Putamen (tissue), 1 donor: ENCODE measurements around the gene POLN.
A peak's percentile ranks its signal among the peaks of the same experiment; 100 is the strongest.
"Not testable (repeated sequence)": the region's sequence is repeated elsewhere in the genome, so short reads cannot be mapped to it uniquely, and the experiment has no call there.

Source experiments
- DNase-seq: peaks from one replicate; pipeline ENCODE4 v3.0.0-alpha.2; 2016; ENCODE audit warnings: low spot score

The POLN gene

GRCh38 chr4:2275044-2275397, 33.1 kb upstream of the POLN start:
- DNase-seq, result not testable (repeated sequence)

DNA sequence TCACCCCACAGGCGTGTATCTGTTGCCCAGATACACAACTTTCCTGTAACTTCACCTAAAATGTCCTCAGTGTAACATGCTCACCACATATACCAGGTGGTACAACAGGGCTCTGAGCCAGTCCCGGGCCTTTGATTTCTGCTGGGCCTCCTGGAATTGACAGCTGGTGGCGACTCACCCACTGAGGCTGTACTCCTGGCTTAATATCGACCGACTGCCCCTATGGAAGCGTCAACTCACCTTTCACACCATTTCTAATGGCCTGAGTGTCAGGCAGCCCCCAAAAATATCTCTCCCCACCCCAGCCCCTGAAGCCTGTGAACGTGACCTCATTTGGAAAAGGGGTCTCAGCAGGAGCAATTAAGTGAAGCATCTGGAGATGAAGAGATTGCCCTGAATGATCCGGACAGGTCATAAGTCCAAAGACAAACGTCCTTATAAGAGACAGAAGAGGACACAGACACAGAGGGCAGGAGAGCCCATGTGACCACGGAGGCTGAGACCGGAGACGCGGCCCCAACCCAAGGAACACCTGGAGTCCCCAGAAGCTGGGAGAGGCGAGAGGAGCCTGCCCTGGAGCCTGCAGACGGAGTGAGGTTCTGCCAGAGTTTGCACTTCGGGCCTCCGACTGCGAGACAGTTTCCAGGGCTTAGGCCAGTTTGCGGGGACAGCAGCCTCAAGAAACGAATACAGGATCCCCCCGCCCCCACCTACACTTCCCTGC, 32.6 kb upstream of the POLN start:
- no peak for DNase-seq

- DNase-seq, result no peak
Observed at GRCh38 chr4:2273657-2274319, 31.9 kb upstream of the POLN start.

GRCh38 chr4:2273221-2273620, 31.3 kb upstream of the POLN start:
- no peak for DNase-seq

- DNase-seq, result no peak
Observed at GRCh38 chr4:2272828-2273120, 30.9 kb upstream of the POLN start.

GRCh38 chr4:2272026-2272827, 30.3 kb upstream of the POLN start:
- DNase-seq, result no peak

GRCh38 chr4:2271279-2272025, 29.5 kb upstream of the POLN start:
- DNase-seq, result no peak

DNA sequence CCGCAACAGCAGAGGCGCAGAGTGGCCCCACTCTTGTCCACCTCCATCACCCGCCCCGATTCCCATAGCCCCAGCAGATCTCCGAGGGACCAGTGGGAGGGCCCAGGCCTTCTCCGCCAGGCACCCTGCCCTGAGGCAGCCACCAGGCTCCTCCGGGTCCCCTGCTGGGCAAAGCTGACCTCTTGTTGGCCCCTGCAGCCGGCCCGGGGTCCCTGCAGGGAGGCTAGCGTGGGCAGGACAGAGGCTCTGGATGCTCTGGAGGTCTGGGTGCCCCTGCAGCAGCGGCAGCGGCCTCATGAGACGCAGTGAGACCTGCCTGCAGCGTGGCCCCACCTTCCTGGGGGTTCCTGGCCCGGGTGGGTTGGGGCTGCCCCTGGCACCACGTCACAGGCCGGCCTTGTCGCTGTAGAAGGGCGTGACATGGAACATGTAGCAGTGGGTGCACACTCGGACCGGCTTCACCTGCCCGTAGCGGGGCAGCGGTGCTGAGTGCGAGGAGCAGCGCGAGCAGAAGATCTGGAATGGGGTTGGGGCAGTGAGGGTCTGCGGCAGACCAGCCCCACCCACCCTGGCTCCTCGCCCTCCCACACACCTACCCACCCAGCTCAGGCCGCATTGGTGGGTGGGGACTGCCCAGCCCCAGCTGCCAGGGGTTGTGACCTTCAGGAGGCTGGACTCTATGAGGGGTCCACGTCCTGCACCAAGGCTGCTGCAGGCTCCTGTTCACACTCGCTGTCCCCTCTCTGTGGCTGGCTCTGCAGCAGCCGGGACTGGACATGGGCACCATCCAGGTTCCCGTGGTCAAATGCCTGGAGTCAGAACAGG, 28.6 kb upstream of the POLN start:
- no peak for DNase-seq

- DNase-seq, result no peak
Observed at GRCh38 chr4:2269618-2270163, 27.8 kb upstream of the POLN start.

DNA sequence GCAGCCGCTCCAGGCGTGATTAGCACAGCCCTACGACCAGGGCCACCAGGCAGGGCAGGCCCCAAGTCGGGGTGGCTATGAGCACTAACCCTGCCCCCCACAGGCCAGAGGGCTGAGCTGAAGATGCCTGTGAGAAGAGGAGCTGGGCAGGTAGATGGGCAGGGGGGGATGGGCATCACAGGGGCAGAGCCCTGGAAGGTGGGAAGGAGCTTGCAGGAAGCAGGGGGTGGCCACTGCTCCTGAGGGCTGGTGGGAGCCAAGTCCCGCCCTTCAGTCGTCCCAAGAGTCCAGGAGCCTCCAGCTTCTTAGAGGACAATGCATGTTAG, 27.2 kb upstream of the POLN start:
- no peak for DNase-seq

GRCh38 chr4:2268357-2269205, 26.7 kb upstream of the POLN start:
- DNase-seq, result no peak

DNA sequence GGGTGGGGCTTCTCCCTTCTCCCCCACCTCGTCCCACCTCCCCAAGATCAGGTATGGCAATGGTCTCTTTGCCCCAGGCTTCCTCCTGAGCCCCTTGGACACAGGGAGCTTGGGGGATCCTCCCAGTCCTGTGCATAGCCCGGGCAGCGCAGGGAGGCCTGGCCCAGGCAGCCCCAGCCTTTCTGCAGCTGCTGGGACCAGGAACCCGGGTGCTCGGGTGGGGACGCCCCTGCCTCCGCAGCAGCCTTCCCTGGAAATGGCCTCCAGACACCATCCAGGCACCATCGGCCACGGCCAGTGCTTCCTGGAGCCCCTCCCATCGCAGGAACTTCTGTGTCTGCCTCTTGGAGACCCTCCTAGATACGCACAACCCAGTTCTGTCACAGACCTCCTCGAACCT, 25.9 kb upstream of the POLN start:
- no peak for DNase-seq

- DNase-seq, result no peak
Observed at GRCh38 chr4:2267320-2267811, 25.4 kb upstream of the POLN start.

GRCh38 chr4:2266821-2267220, 24.9 kb upstream of the POLN start:
- no peak for DNase-seq

GRCh38 chr4:2266181-2266580, 24.3 kb upstream of the POLN start:
- peak; percentile 43 for DNase-seq

GRCh38 chr4:2265113-2266110, 23.5 kb upstream of the POLN start:
- no peak for DNase-seq

DNA sequence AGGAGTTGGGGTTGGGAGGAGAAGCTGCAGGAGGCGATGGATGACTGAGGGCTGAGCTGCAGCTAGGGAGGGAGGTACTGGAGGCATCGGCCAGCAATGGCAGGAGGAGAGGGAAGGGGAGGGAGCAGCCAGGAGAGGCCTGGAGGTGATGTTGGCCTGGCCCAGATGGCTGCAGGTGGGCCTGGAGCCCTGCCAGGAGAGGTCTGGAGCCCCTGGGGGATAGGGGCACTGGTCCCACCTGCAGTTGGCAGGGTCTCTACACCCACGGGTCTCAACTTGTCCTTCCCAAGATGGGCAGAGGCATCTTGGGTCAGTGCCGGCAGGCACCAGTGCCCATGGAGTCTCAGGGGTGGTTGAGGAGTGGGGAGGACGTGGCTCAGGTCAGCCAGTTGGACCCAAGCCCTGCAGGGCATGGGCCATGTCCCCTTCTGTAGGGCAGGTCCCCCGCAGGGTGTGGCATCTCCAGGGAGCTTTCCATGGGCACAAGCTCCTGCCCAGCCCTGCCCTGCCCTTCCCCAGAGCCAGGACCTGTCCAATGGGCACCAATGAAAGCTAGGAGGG, 22.6 kb upstream of the POLN start:
- no peak for DNase-seq

- DNase-seq, result no peak
Observed at GRCh38 chr4:2263926-2264321, 22.0 kb upstream of the POLN start.

DNA sequence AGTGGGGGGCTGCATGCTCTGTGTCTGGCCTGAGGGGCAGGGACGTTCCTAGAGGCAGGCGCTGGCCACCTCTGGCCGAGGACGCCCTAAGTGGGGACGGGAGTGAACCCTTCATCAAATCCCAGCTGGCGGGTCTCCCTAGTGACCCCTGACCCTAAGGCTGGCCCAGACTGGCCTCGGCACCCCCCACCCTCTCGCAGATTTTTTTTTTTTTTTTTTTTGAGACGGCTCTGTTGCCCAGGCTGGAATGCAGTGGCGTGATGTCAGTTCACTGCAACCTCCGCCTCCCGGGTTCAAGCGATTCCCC, 21.0 kb upstream of the POLN start:
- DNase-seq, result no peak
